ENCODE results near the gene GNPNAT1. TPM values are rescaled to one million over a fixed set of nuclear protein-coding genes. Genes with fewer than 3 reads are reported as not detected.
A peak's percentile ranks its signal among the peaks of the same experiment; 100 is the strongest.

GNPNAT1 gene
- total and polyA plus RNA-seq, 9 of the 15 experiments (the other 6 are each of a cell fraction or from before 2014, with no cell fraction given) = 15.8 to 27.7 (median 25.3) TPM

- TF ChIP-seq, protein P1, sequence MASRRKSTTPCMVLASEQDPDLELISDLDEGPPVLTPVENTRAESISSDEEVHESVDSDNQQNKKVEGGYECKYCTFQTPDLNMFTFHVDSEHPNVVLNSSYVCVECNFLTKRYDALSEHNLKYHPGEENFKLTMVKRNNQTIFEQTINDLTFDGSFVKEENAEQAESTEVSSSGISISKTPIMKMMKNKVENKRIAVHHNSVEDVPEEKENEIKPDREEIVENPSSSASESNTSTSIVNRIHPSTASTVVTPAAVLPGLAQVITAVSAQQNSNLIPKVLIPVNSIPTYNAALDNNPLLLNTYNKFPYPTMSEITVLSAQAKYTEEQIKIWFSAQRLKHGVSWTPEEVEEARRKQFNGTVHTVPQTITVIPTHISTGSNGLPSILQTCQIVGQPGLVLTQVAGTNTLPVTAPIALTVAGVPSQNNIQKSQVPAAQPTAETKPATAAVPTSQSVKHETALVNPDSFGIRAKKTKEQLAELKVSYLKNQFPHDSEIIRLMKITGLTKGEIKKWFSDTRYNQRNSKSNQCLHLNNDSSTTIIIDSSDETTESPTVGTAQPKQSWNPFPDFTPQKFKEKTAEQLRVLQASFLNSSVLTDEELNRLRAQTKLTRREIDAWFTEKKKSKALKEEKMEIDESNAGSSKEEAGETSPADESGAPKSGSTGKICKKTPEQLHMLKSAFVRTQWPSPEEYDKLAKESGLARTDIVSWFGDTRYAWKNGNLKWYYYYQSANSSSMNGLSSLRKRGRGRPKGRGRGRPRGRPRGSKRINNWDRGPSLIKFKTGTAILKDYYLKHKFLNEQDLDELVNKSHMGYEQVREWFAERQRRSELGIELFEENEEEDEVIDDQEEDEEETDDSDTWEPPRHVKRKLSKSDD (conservative IDR thresholded peaks at IDR 0.05; ENCODE audit: low read length) = no peak
- TF ChIP-seq STAT5A (IDR thresholded peaks at IDR 0.05; ENCODE audit: borderline replicate concordance, low read length) (no peak), RBM15 (IDR thresholded peaks at IDR 0.05; ENCODE audit: insufficient read depth, low read length) (no peak), EGR1 (conservative IDR thresholded peaks at IDR 0.05) (peak; percentile 95), ZNF436 (CRISPR knock-in tag; IDR thresholded peaks at IDR 0.05) (no peak), HSF4 (CRISPR knock-in tag; IDR thresholded peaks at IDR 0.05; ENCODE audit: borderline replicate concordance) (no peak), HNRNPL (IDR thresholded peaks at IDR 0.05; ENCODE audit: low read depth, low read length) (no peak), CHD2 (IDR thresholded peaks at IDR 0.05; ENCODE audit: low read depth, low read length) (0 out of 2 replicates have a peak, but pooled peaks have one; percentile 11), TAF9B (IDR thresholded peaks at IDR 0.05; ENCODE audit: partially characterized antibody) (peak; percentile 56), ERF (CRISPR knock-in tag; IDR thresholded peaks at IDR 0.05) (no peak), ELK1 (CRISPR knock-in tag; IDR thresholded peaks at IDR 0.05) (no peak), CHAMP1 (IDR thresholded peaks at IDR 0.05) (no peak), SMAD2 (IDR thresholded peaks at IDR 0.05; ENCODE audit: low read depth, low read length) (no peak), ZNF212 (CRISPR knock-in tag; IDR thresholded peaks at IDR 0.05) (no peak), E2F5 (CRISPR knock-in tag; IDR thresholded peaks at IDR 0.05) (no peak), FOXA1 (IDR thresholded peaks at IDR 0.05; ENCODE audit: borderline replicate concordance) (no peak), KLF13 (tag; IDR thresholded peaks at IDR 0.05; ENCODE audit: borderline replicate concordance, low read depth) (no peak), HEY1 (CRISPR knock-in tag; IDR thresholded peaks at IDR 0.05; ENCODE audit: borderline replicate concordance) (no peak), CREBBP (IDR thresholded peaks at IDR 0.05; ENCODE audit: low read depth, low read length) (no peak), ZNF75A (CRISPR knock-in tag; IDR thresholded peaks at IDR 0.05) (no peak)
These were observed 61.3 kb downstream of the GNPNAT1 start, which contains the start of gene STYX (continued) for GRCh38 chr14:52729925-52730708.
